Measurements from ENCODE around the gene CCDC187.

The CCDC187 gene

DNA sequence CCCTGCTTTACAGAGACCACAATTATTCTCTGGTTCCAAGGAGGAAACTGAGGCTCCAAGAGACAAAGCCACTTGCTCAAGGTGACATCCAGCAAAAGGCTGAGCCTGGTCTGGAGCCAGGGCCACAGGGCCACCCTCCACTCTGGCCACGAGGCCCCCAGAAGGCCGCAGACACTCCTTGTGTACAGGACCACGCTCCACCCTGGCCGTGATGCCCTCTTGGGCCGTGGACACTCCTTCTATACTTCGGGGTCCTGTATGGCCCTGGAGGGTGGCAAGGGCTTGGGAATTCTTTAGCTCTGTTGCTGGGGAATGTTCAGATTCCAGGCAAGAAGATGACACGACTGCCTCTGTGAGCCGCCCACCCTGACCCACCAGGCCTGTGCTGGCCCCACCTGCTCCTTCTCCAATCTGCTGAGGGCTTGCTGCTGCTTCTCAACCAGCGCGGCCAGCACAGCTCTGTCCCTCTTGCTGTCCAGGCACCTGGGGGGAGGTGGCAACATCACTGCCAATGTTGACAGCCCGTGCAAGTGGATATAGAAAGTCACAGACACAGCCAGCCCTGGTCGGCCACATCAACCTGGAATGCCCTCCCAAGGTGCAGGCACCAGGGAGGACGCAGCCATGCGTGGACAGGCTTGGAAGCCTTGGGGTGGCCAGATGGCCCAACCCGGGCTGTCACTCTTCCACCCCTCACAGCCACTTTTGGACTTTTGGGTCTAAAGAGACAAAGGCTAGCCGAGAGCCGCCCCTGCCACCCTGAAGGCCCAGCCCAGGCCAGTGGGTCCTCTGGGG is 38.1 kb downstream of the CCDC187 start:
- Histone ChIP-seq H3F3A (ENCODE audit: control insufficient read depth, insufficient read depth) (no peaks in the 10 kb centered on the region), H3K4me1 (ENCODE audit: control insufficient read depth, low read length) (peaks cover 12% of the 10 kb centered on the region), H3K27ac (ENCODE audit: low read depth, low read length) (no peak overlapping the region), H3K36me3 (ENCODE audit: control insufficient read depth, low read length) (no peaks in the 10 kb centered on the region), H3K9me3 (ENCODE audit: control insufficient read depth, insufficient read depth, low read length) (no peaks in the 10 kb centered on the region), H3K9me2 (replicated peaks; ENCODE audit: control insufficient read depth, low read length) (no peaks in the 10 kb centered on the region), H4K20me1 (ENCODE audit: control insufficient read depth, insufficient read depth, low read depth, low read length) (no peaks in the 10 kb centered on the region), H3K27me3 (ENCODE audit: control insufficient read depth, low read length) (peaks cover 11% of the 10 kb centered on the region; the same call in 1 of the 2 replicates), H3K4me3 (ENCODE audit: low read length) (no peak overlapping the region), H3K79me2 (ENCODE audit: control insufficient read depth, low read length) (no peaks in the 10 kb centered on the region), H3K4me2 (ENCODE audit: low read length) (no peak overlapping the region)
- TF ChIP-seq, protein P1, sequence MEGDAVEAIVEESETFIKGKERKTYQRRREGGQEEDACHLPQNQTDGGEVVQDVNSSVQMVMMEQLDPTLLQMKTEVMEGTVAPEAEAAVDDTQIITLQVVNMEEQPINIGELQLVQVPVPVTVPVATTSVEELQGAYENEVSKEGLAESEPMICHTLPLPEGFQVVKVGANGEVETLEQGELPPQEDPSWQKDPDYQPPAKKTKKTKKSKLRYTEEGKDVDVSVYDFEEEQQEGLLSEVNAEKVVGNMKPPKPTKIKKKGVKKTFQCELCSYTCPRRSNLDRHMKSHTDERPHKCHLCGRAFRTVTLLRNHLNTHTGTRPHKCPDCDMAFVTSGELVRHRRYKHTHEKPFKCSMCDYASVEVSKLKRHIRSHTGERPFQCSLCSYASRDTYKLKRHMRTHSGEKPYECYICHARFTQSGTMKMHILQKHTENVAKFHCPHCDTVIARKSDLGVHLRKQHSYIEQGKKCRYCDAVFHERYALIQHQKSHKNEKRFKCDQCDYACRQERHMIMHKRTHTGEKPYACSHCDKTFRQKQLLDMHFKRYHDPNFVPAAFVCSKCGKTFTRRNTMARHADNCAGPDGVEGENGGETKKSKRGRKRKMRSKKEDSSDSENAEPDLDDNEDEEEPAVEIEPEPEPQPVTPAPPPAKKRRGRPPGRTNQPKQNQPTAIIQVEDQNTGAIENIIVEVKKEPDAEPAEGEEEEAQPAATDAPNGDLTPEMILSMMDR (IDR thresholded peaks at IDR 0.05; ENCODE audit: low read depth, low read length, poor library complexity, severe bottlenecking): no peak
- no peak for TF ChIP-seq EZH2phosphoT487 (IDR thresholded peaks at IDR 0.05; ENCODE audit: borderline replicate concordance, low read length)

DNA sequence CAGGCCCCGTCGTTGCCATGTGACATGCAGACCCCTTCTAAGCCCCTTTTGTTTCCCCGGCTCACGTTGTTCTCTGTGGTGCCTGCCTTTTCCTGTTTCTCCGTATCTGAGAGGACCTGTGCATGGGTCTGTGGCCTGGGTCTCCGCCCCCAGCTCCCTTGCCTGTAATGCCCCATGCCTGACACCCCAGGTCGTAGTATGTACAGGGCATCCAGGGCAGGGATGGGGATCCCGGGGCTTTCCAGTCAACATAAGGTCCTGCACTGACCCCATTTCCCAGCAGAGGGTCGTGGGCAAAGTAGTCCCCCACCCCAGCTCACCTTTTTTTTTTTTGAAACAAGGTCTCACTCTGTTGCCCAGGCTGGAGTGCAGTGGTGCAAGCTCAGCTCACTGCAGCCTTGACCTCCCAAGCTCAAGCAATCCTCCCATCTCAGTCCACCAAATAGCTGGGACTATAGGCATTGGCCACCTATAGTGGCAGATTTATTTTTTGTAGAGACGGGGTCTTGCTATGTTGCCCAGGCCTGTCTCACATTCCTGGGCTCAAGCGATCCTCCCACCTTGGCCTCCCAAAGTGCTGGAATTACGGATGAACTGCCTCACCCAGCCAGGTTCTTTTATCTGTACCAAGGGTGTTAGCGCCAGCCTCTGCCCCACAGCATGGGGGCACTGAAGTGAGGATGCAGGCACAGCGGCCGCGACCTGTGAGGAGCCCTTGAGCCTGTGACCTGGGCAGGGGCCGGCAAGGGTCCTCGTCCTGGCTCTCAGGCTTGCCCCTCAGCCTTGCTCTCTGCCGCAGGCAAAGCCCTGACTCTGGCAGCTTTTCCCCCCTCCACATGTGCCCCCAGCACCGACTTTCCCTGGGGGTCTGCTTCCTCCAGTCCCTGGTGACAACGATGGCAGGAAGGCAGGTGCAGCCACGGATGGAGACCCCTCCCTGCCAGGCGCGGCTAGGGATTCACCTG is 39.2 kb downstream of the CCDC187 start:
- Histone ChIP-seq H3K79me2 (ENCODE audit: control insufficient read depth, low read length) (no peaks in the 10 kb centered on the region), H3K36me3 (ENCODE audit: control insufficient read depth, low read length) (no peaks in the 10 kb centered on the region), H3K4me2 (ENCODE audit: low read length) (no peak overlapping the region), H3K4me1 (ENCODE audit: control insufficient read depth, low read length) (peaks cover 12% of the 10 kb centered on the region), H4K20me1 (ENCODE audit: control insufficient read depth, insufficient read depth, low read depth, low read length) (no peaks in the 10 kb centered on the region), H3F3A (ENCODE audit: control insufficient read depth, insufficient read depth) (no peaks in the 10 kb centered on the region), H3K27ac (ENCODE audit: low read depth, low read length) (no peak overlapping the region), H3K9me2 (replicated peaks; ENCODE audit: control insufficient read depth, low read length) (no peaks in the 10 kb centered on the region), H3K4me3 (ENCODE audit: low read length) (no peak overlapping the region), H3K27me3 (ENCODE audit: control insufficient read depth, low read length) (peaks cover 8% of the 10 kb centered on the region; the same call in 1 of the 2 replicates), H3K9me3 (ENCODE audit: control insufficient read depth, insufficient read depth, low read length) (no peaks in the 10 kb centered on the region)
- no peak for TF ChIP-seq EZH2phosphoT487 (IDR thresholded peaks at IDR 0.05; ENCODE audit: borderline replicate concordance, low read length)
- TF ChIP-seq, protein P1 (IDR thresholded peaks at IDR 0.05; ENCODE audit: low read depth, low read length, poor library complexity, severe bottlenecking): no peak

DNA sequence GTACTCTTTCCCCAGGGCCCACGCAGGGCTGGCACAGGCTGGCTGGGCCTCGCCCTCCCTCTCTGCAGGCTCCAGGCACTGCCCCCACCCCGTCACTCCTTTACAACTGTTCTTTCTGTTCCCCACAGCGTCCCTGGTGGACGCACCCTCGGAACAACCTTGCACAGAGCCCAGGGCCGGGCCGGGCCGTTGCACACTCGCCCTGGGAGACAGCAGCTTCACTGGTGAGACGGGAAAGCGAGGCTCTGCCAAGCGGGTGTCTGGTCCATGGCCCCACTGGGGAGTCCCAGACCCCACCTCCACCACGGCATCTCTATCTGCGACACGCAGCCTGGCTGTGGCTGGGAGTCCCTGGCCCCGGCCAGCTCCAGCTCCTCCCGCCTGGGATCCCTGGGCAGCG is 39.9 kb downstream of the CCDC187 start:
- Histone ChIP-seq H3K27ac (ENCODE audit: low read depth, low read length) (no peak overlapping the region), H3K4me1 (ENCODE audit: control insufficient read depth, low read length) (peaks cover 12% of the 10 kb centered on the region), H3K4me2 (ENCODE audit: low read length) (no peak overlapping the region)

More for the DNA sequence above, 39.9 kb downstream of the CCDC187 start:
- TF ChIP-seq, protein P1 (IDR thresholded peaks at IDR 0.05; ENCODE audit: low read depth, low read length, poor library complexity, severe bottlenecking): no peak
- TF ChIP-seq EZH2phosphoT487 (IDR thresholded peaks at IDR 0.05; ENCODE audit: borderline replicate concordance, low read length): no peak
- Histone ChIP-seq H3F3A (ENCODE audit: control insufficient read depth, insufficient read depth) (no peaks in the 10 kb centered on the region), H3K4me3 (ENCODE audit: low read length) (no peak overlapping the region), H3K9me3 (ENCODE audit: control insufficient read depth, insufficient read depth, low read length) (no peaks in the 10 kb centered on the region), H3K27me3 (ENCODE audit: control insufficient read depth, low read length) (peaks cover 4% of the 10 kb centered on the region; the same call in 1 of the 2 replicates), H3K9me2 (replicated peaks; ENCODE audit: control insufficient read depth, low read length) (no peaks in the 10 kb centered on the region), H4K20me1 (ENCODE audit: control insufficient read depth, insufficient read depth, low read depth, low read length) (no peaks in the 10 kb centered on the region), H3K36me3 (ENCODE audit: control insufficient read depth, low read length) (no peaks in the 10 kb centered on the region), H3K79me2 (ENCODE audit: control insufficient read depth, low read length) (no peaks in the 10 kb centered on the region)
